ENCODE data around the gene ENPEP.
"Not testable (repeated sequence)": the region's sequence is repeated elsewhere in the genome, so short reads cannot be mapped to it uniquely, and the experiment has no call there.

The ENPEP gene

GRCh38 chr4:110484029-110484428 is 8.1 kb downstream of the ENPEP start:
- peak; percentile 60 for DNase-seq (ENCODE audit: low spot score)

DNA sequence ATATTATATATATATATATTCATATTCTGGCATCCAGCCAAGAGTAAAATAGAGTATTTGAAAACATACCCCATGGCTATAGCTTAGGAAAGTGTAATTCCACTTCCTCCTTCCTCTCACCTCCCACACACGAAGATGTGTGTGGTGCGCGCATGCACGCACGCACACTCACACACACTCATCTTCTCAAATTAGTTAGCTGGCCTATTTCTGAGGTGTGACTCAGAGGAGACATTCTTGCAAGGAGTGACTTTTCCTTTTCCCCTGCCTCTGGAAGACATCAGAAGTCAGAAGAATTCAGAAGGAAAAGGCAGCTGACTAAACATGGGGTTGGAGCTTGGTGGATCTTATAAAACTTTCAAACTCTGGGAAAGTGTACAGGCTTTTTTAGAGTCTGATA is 8.8 kb downstream of the ENPEP start:
- DNase-seq (ENCODE audit: low spot score) = peak; percentile 5

- DNase-seq (ENCODE audit: low spot score) = no peak
Observed at GRCh38 chr4:110485452-110485851, 9.5 kb downstream of the ENPEP start.

DNA sequence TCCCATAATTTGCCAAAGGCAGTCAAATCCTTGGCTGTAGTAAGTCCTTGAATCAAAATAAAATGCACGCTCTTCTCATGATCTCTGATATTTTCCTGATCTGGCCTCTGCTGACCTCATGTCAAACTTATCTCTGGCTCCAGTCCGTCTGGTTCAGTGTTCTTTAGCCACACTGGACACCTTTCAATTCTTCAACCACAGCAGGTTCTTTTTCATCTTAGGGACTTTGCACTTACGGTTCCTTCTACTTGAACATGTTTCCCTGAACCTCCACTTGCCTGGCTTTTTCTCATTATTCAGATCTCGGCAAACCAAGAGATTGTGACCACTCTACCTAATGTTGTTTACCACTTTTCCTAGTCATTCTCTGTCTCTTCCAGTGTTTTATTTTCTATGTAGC is 10.3 kb downstream of the ENPEP start:
- DNase-seq (ENCODE audit: low spot score) = no peak

GRCh38 chr4:110486850-110487249 is 10.9 kb downstream of the ENPEP start:
- DNase-seq (ENCODE audit: low spot score) = not testable (repeated sequence)

- DNase-seq (ENCODE audit: low spot score) = no peak
Observed at GRCh38 chr4:110487873-110488272, 11.9 kb downstream of the ENPEP start.

- DNase-seq (ENCODE audit: low spot score) = no peak
Observed at GRCh38 chr4:110489901-110490508, 14.1 kb downstream of the ENPEP start.

DNA sequence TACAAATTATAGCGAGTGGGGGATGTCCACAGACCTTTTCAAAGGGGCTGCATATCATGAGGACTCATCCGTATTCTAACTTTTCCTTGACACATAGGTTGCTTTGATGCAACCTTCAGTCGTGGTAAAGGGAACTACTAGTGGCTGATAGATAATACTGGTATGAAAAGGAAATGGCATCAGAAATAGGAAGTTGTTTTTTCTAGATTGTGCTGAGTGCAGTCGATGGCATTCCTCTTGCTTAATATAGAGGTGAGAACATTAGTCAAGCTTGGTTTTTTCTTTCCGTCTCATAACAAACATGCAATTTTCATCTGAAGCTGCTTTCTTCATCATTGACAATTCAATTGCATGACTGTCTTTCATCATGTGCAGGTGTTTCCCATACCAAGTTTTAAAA is 16.6 kb downstream of the ENPEP start:
- no peak for DNase-seq (ENCODE audit: low spot score)

GRCh38 chr4:110493520-110493919 is 17.6 kb downstream of the ENPEP start:
- no peak for DNase-seq (ENCODE audit: low spot score)

DNA sequence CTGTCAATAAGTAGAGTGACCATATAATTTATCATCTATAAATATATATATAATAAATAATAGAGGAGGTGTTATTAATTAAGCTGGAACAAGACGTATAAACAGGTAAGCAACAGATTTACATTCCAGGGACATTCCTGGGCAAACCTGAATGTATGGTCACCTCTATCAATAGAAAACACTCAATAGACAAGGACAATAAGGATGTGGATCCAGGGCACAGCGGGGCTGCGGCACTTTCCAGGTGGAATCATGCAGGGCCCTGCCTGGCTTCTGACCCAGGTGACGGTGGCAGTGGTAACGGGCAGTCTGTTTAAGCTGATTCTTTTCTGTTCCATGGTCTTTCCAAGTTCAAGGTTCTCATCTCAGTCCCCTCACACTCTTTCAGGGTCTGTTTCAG is 22.5 kb downstream of the ENPEP start:
- no peak for DNase-seq (ENCODE audit: low spot score)

DNA sequence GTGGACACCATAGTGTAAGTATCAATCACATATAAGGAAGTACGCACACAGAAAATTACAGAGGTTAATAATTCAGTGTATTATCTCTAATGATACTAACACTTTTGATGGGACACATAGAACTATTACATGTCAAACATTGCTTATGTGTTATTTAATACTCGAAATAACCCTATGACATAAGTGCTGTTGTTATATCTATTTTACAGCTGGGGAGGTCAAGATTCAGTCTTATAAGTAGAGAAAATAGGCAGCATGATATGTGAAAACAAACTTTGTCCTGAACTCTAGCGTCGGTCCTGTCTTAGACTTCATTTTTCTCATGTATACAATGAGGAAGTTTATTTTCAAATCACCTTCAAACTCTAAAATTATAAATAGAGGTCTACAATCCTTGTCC is 23.2 kb downstream of the ENPEP start:
- no peak for DNase-seq (ENCODE audit: low spot score)

GRCh38 chr4:110501826-110502225 is 25.9 kb downstream of the ENPEP start:
- no peak for DNase-seq (ENCODE audit: low spot score)

GRCh38 chr4:110503270-110504083 is 27.5 kb downstream of the ENPEP start:
- DNase-seq (ENCODE audit: low spot score) = no peak

DNA sequence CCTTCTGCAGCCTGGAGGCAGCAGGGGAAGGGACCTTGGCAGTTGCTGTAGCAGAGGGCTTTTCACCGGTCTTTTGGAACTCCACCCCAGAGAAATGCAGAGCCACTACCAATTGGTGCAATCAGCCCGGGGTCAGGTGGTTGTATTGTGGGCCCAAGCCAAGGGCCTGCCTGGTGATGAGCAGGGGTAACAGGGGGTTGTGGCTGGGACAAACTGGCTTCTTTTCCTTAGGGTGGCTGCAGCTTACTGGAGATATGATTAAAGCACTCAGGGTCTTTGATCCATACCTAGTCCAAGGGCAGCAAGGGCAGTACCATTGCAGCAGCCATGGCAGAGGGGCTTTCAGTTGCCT is 28.1 kb downstream of the ENPEP start:
- DNase-seq (ENCODE audit: low spot score) = no peak

GRCh38 chr4:110505440-110505839 is 29.5 kb downstream of the ENPEP start:
- DNase-seq (ENCODE audit: low spot score) = no peak

- DNase-seq (ENCODE audit: low spot score) = peak; percentile 44
Observed at GRCh38 chr4:110508827-110509710, 33.1 kb downstream of the ENPEP start.

DNA sequence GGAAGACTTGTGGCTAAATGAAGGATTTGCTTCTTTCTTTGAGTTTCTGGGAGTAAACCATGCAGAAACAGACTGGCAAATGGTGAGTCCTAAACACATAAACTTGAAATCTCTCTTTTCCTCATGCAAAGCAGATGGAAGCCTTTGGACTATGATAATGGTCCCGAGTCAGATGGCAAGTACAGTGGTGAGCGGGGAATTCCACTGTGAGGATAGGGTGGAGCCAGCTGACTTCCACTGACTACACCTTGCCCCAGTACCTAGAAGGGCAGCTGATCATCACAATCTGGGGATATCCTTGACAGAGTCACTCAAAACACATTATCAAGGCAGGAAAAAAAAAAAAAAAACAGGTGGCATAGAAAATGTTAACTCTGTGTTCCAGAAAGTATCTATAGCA is 34.3 kb downstream of the ENPEP start:
- no peak for DNase-seq (ENCODE audit: low spot score)

- DNase-seq (ENCODE audit: low spot score) = peak; percentile 80
Observed at GRCh38 chr4:110510955-110511544, 35.1 kb downstream of the ENPEP start.

DNA sequence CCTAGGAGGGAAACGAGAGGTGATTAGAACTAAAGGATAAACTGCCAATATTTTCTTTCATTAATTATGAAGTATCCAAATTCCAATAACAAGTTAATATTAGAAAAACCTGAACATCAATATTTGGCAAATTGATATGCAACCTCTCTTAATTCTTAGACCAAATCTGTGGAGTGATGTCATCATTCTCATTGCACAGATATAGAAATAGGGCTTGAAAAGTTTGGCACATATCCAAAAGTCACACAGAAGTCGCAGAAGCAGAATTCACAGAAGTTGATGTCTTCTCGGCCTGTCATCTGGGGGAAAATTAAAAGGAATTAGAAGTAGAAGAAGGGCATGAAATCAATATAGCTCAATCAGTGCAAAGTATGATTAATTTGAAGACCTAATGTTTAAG is 36.9 kb downstream of the ENPEP start:
- DNase-seq (ENCODE audit: low spot score) = peak; percentile 37

GRCh38 chr4:110514889-110515479 is 39.0 kb downstream of the ENPEP start:
- peak; percentile 71 for DNase-seq (ENCODE audit: low spot score)

DNA sequence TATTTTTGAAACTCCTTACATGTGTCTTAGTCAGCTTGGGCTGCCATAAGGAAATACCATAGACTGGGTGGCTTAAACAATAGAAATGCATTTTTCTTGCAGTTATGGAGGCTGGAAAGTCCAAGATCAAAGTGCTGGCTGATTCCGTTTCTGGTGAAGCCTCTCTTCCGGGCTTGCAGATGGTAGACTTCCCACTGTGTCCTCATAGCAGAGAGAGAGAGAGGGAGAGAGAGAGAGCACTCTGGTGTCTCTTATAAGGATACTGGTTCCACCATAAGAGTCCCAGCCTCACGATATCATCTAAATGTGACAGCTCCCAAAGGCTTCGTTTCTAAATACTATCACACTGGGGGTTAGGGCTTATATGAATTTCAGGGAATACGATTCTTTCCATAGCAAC is 39.7 kb downstream of the ENPEP start:
- peak; percentile 17 for DNase-seq (ENCODE audit: low spot score)

All from NAMALWA (cell line).